OCI-M1 (cell line): ENCODE results near the gene ATXN8OS.
"Not testable (repeated sequence)": the region's sequence is repeated elsewhere in the genome, so short reads cannot be mapped to it uniquely, and the experiment has no call there.

Source experiments
- DNase-seq: peaks from one replicate; lab custom pipeline; 2025; lab: John Stamatoyannopoulos, UW

ATXN8OS gene

GRCh38 chr13:70107498-70108281, at the start of gene ATXN8OS:
TSS of gene ATXN8OS (plus strand) at chr13:70107826.
- DNase-seq, result no peak

- DNase-seq, result no peak
These were observed 27.6 kb upstream of the ATXN8OS start for GRCh38 chr13:70080012-70080411.

- no peak for DNase-seq
These were observed 20.4 kb upstream of the ATXN8OS start for GRCh38 chr13:70087247-70087646.

GRCh38 chr13:70088926-70089325, 18.7 kb upstream of the ATXN8OS start:
- no peak for DNase-seq

- DNase-seq, result no peak
These were observed 17.4 kb upstream of the ATXN8OS start for GRCh38 chr13:70090036-70090723.

GRCh38 chr13:70098669-70099068, 9.0 kb upstream of the ATXN8OS start:
- peak; percentile 48 for DNase-seq

- no peak for DNase-seq
These were observed 3.1 kb upstream of the ATXN8OS start for GRCh38 chr13:70104481-70104880.

GRCh38 chr13:70107125-70107497, 515 bp upstream of the ATXN8OS start:
- no peak for DNase-seq

- no peak for DNase-seq
These were observed 905 bp downstream of the ATXN8OS start, which contains the start of gene KLHL1 for GRCh38 chr13:70108356-70109105. TSS of gene KLHL1 (minus strand) at chr13:70108452. CDS start at chr13:70107699, 753 bp downstream.

- no peak for DNase-seq
These were observed 9.8 kb downstream of the ATXN8OS start for GRCh38 chr13:70117338-70117905.

GRCh38 chr13:70125693-70126092, 18.1 kb downstream of the ATXN8OS start:
- no peak for DNase-seq

GRCh38 chr13:70128098-70128497, 20.5 kb downstream of the ATXN8OS start:
- no peak for DNase-seq

GRCh38 chr13:70142658-70143057, 35.0 kb downstream of the ATXN8OS start:
- DNase-seq, result not testable (repeated sequence)

GRCh38 chr13:70162141-70162540, 54.5 kb downstream of the ATXN8OS start:
- DNase-seq, result no peak

- no peak for DNase-seq
These were observed 63.1 kb downstream of the ATXN8OS start for GRCh38 chr13:70170689-70171088.

GRCh38 chr13:70171151-70171550, 63.5 kb downstream of the ATXN8OS start:
- no peak for DNase-seq

- no peak for DNase-seq
These were observed 65.4 kb downstream of the ATXN8OS start for GRCh38 chr13:70172946-70173597.

GRCh38 chr13:70173598-70173959, 66.0 kb downstream of the ATXN8OS start:
- DNase-seq, result no peak

- no peak for DNase-seq
These were observed 70.7 kb downstream of the ATXN8OS start for GRCh38 chr13:70178346-70178745.
